SJSA1 (cell line): ENCODE measurements around the gene FOXF1. TPM values are rescaled to one million over a fixed set of nuclear protein-coding genes. Genes with fewer than 3 reads are reported as not detected.

ENCODE experiments used
- DNase-seq, 2 experiments: peaks; one replicate each; pipeline ENCODE4 v3.0.0-alpha.2; 2015 to 2020; ENCODE audit warnings: low spot score in 2 of 2, low read depth in 1 of 2
- H3K27ac ChIP-seq: fragments of 250-450 bp; sonication (Bioruptor Pico); 2 replicates; pipeline ENCODE4 v1.5.1; 2020; ENCODE audit warnings: mild to moderate bottlenecking, moderate library complexity
- H3K27me3 ChIP-seq: fragments of 250-450 bp; sonication (Bioruptor Pico); replicated peaks from 2 replicates; pipeline ENCODE4 v1.5.1; 2020; ENCODE audit warnings: mild to moderate bottlenecking, moderate library complexity
- H3K36me3 ChIP-seq: fragments of 250-450 bp; sonication (Bioruptor Pico); 2 replicates; pipeline ENCODE4 v1.5.1; 2020; ENCODE audit warnings: mild to moderate bottlenecking
- H3K4me1 ChIP-seq: fragments of 250-450 bp; sonication (Bioruptor Pico); replicated peaks from 2 replicates; pipeline ENCODE4 v1.6.1; 2021; ENCODE audit warnings: mild to moderate bottlenecking
- H3K4me3 ChIP-seq: fragments of 250-450 bp; sonication (Bioruptor Pico); 2 replicates; pipeline ENCODE4 v1.5.1; 2020; ENCODE audit warnings: mild to moderate bottlenecking
- H3K9me3 ChIP-seq: fragments of 250-450 bp; sonication (Bioruptor Pico); replicated peaks from 2 replicates; pipeline ENCODE4 v1.5.1; 2020; ENCODE audit warnings: mild to moderate bottlenecking
- total RNA-seq: library from RNA; depleted of rRNA; stranded (reverse); fragments of >200 nt; shearing (Covaris generic); gene quantifications from 2 replicates; pipeline ENCODE4 v1.2.3, GENCODE V29; 2014; rRNA removed

Gene FOXF1
- total RNA-seq, 1 experiment from 2014 or later = 34.7 TPM

- Histone ChIP-seq H3K36me3 (peaks cover 18% of the 10 kb centered on the region), H3K4me3 (peak overlapping the region; percentile 26), H3K9me3 (0 out of 2 replicates have a peak, but pooled peaks cover 3% of the 10 kb centered on the region), H3K27me3 (no peaks in the 10 kb centered on the region), H3K4me1 (peaks cover 16% of the 10 kb centered on the region), H3K27ac (peak overlapping the region; percentile 19)
- DNase-seq = peak; percentile 91 to 94
Observed at GRCh38 chr16:86563469-86564345, 53.4 kb downstream of the FOXF1 start.

Other genes starting within 250 kb of the FOXF1 start
- 9.4 and 11.7 TPM in 2 replicates for gene MTHFSD, start 44.7 kb downstream of the FOXF1 start, total RNA-seq
- gene FOXC2, start 56.3 kb downstream of the FOXF1 start, total RNA-seq = 3.9 and 5.5 TPM in 2 replicates
- 39.4 and 43.2 TPM in 2 replicates for gene FOXL1, start 68.0 kb downstream of the FOXF1 start, total RNA-seq